ENCODE data around the gene UBE2QL1.

UBE2QL1 gene

DNA sequence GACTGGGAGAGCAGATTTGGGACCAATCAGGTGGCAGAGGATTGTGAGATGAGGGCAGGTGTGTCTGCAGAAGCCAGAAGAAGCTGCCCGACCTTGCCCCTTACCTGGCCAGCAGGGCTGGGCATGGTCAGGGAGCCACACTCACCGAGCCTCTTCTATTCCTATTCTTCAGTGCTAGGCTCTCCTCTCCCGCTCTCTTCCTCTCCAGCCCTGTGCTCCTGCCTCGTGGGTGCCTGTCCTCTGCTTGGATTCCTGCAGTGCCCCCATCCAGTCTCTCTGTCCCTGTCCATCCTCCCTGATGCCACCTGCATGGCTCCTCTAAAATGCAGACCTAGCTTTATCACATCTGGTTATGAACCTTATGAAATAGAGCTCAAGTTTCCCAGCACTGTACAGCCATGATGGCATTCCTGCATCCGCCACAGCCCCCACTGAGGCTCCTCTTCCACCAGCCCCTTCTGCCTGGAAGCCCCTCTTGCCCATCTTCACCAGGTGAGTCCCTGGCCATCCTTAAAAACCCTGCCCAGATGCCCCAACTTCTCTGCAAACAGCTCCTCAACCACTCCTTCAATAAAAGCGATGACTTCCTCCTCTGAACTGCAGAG lies 8.2 kb downstream of the UBE2QL1 start:
- no peak for DNase-seq

DNA sequence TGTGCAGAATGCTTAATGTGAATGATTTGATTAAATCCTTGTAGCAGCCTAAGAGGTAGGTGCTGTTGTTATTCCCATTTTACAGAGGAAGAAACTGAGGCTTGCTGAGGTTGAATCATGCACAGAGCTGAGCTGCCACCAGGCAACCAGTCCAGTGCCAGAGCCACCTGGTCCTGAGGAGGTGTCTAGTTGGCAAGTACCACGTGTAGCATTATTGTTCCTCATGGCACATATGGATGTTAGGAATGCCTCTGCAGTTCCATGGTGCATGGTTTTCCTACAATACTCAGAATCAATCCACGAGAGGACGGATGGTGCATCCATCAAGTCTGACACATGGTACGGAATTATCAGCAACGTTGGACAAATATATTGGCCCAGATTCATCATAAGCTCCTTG lies 8.9 kb downstream of the UBE2QL1 start:
- no peak for DNase-seq

DNA sequence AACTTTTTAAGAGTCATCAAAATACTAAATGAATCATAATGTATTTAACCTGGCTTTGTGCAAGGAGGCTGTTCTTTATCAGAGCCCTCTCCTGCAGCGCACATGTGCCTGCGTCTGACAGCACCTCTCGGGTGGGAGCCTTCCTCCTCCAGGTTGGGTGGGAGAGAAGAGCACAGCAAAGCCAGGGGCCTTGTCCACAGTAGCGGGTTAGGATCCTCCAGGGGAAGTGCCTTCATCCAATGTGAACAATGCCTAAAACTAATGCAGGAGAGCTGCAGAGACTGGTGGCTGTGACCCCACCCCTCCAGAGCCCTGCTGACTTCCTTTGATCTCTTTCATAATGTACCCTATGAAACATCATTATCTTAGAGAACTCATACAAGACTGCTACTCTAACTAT lies 10.2 kb downstream of the UBE2QL1 start:
- DNase-seq, result no peak

DNA sequence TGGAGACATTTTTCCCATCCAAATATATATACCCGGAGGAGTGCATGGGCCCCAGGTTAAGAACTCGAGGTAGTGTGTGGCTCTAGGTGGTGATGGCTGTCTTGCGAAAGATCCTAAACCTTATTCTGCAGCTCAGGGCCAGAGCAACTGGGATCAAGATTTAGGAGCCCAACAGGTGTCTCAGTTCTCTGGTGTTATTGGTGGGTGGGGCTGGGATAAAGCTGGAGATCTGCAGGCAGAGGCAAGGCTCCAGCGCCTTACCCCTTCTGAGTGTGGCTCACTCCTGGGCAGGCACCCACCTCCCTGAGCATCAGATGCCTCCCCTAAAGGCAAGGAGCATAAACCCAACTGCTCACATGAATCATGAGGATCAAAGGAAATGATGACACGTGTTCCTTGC lies 11.2 kb downstream of the UBE2QL1 start:
- no peak for DNase-seq

DNA sequence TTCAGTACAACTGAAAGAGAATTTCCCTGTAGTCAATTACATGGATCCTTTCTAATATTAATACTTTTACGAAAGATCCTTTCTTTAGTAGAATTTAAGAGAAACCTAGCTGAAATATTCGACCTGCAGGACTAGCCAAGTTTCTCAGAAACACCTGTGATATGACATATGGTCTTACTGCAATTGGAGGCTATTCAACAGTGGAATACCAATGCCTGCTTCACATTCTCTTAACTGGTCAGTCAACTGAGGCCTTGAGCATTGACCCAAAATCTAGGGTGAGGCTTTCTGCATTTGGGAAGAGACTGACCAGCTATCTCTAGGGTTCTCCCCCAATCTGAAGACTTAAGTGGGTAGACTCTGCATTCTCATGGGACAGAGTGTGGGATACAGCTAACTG lies 12.3 kb downstream of the UBE2QL1 start:
- no peak for DNase-seq

DNA sequence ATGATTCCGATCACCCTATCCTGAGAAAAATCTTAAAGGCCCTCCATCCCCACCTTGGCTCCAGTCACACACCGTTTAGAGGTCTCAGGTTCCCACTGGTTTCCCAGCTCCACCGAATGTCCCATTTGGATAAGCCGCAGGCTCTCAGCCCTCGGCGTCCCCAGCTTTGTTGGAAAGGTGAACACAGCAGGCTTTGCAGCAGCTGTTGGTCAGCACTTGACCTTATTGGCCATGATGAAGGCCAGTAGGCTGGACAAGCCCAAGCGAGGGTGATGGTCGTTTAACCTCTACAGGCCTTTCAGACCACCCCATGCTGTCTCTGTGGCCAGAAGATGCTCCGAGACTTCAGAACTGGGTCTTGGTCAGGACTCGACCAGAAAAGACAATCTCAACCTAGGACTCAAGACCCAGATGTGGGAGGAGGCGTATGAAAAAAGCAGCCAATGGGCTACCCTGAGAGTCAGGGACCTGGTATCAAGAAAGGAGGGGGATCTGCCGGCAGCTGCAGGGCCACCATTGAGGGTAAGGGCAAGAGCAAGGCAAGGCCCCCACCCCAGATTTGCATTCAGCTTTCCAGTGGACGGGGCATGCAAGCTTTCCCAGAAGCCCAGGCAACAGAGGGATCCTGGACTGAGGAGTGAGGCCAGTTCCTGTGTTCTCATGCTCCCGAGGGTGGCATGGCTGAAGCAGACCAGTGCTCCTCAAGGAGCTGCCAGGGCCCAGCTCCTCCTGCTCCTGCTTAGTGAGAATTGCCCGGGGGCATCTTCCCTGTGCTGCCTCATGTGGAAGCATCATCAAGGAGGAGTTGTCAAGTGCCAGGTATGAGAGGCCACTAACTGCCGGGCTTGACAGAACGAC lies 13.4 kb downstream of the UBE2QL1 start:
- no peak for DNase-seq

DNA sequence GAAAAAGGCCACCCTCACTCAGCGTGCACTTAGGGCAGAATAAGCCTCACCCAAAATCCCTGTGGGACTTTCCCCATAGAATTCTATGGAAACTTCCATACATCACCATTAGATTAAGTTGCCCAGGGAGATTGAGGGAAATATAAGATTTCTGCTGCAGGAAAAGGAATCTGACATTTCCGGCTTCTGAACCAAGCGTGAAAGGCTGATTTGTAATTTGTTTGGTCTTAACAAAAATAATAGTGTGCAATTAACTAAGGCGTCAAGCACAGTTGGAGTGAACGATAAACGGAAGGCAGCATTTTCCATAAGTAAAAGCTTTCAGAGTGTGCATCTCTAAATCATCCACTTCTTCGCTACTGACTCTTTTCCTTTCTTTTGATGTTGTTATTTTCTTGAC lies 14.0 kb downstream of the UBE2QL1 start:
- no peak for DNase-seq

DNA sequence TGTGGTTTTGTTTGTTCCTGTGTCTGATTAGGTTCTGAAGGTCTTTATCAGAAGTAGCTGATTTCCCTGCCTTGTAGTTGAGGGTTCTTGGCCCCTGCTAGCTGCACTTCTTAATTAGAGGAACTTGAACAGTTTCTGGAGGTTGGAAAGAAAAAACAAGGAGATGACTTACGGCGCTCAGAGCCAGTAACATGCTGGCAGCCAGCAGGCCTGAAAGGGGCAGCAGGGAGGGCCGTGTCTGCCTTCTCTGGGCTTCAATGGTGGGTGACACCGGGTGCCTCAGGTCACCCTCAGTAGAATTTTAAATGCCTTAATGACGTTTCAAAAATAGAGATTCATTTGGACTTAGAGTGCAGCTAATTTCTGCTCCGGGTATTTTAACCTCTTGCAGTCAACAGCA lies 15.8 kb downstream of the UBE2QL1 start:
- DNase-seq, result no peak

DNA sequence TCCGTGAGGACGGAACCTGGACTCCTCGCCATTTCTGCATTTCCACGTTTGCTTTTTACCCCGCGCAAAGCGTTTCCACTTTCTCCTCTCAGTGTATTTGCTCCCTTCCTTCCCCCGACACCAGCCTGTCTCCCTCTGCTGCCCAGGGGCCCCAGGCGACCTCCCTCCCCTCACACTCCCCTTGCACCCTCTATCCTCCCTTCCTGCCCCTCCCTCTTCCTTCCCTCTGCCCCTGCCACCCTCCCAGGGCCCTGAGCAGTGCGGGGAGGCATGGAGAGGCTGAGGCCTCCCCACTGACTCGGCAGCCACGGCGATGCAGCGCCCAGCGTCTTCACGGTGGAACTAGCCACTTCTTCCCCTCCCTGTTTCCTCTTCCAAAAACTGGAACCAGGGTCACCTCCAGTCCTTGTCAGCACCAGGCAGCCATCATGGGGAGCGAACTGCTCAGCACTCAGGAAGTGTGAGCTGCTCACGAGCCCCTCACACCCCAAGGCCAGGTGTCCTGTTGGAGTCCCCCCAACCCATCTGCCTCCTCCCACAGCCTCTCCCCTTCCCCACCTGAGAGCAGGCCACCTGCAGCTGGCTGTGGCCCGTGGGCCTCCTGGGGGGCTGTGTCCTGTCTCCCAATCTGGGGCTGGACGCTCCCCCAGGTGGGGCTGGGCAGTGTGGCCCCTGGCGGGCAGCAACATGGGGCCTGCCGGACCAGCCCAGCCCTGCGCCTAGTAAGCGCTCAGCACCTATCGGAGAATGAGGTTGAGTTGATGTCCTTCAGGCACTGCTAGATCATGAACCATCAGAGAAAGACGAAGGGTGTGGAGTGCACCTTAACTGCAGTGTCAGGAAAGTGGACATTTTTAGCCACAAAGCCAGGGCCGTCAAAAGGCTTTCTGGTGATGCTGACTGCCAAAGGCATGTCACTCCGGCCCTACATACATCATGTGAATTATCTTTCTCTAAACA lies 17.5 kb downstream of the UBE2QL1 start:
- DNase-seq, result no peak

DNA sequence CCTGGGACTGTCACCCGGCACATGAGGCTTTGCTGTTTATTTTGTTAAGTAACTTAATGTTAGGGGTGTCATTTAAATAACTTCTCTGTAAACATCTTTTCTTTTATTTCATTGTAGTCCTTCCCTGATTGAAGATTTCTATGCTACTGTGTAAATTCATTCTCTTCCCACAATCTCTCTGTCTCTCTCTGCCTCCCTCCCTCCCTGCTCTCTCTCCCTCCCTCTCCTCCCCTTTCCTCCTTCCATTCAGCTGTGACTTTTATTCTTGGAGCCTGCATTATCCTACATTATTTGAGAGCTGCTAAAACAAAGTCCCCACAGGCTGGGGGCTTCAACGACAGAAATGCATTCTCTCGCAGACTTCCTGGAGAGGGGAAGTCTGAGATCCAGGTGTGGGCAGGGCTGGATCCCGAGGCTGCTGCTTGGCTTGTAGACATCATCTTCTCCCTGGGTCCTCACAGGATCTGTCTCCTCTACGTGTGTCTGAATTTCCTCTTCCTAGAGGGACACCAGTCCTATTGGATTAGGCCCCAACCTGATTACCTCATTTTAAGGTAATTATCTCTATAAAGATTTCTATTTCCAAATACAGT lies 18.4 kb downstream of the UBE2QL1 start:
- DNase-seq, result peak; percentile 28

DNA sequence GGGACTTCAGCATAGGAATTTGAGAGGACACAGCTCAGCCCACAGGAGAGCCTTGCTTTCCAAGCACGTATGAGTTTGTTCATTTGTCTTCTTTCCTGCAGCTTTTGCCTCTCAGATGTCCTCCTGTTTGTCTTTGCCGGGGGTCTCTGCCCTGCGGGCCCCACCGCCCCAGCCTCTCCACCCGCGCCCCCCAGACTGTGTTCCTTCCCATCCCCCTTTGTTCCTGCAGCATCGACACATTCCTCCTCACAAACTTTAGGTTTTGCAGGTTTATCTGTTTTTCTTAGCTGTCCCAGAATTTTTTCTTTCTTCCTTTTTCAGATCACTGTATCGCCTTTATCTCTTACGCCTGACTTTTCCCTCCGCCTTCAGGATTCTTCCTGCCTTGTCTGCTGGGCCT lies 18.9 kb downstream of the UBE2QL1 start:
- no peak for DNase-seq

DNA sequence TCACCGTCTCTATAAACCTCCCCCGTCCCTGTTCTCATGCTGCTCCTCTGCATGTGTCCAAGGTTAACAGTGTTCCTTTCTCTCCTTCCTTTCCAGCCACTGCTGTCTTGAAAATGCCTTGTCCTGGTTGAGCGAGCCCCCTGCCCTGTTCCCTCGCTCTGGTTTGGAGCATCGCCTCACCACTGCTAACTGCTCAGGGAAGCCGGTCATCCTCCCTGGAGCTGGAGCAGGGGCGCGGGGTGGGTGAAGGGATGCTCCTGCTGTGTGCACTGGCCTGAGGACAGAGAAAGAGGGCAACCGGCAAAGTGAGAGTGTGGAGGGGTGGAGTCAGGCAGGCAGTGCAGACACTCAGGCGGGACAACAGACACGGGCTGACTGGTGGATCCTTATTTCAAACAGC lies 19.4 kb downstream of the UBE2QL1 start:
- no peak for DNase-seq

DNA sequence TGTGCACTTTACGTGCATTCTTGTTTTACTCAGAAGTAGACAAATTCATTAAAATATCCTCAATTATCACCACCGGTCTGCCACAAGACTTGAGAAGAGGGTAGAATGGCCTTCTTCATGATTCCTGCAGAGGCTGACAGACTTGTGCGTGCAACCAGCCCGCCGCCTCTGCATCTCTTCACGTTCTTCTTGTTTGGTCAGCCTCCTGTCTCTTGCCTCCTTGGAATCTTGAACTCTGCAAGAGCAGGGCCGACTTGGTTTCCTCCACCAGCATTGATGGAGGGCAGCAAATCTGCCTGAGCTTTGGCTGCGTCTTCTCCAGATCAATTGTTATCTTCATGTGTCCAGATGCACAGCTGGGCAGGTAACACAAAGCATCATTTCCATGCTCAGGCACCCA lies 20.2 kb downstream of the UBE2QL1 start:
- DNase-seq, result no peak

DNA sequence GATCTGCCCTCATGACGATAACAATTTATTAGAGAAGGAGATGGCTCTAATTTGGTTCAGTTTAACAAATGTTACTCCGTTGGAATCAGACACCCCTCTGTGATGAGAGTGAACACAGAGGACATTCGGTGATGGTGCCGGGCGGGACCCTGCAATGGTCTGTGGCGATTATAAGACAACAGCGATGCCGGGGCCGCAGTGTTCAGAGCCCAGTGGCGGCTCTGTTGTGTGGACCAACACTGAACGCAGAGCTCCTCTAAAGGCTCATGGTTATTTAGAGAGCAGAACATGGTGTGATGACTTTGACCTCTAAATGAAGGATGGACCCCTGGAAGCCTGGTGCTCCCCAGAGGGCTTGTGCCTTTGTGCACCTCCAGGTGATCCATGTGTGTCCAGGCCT lies 21.2 kb downstream of the UBE2QL1 start:
- no peak for DNase-seq

DNA sequence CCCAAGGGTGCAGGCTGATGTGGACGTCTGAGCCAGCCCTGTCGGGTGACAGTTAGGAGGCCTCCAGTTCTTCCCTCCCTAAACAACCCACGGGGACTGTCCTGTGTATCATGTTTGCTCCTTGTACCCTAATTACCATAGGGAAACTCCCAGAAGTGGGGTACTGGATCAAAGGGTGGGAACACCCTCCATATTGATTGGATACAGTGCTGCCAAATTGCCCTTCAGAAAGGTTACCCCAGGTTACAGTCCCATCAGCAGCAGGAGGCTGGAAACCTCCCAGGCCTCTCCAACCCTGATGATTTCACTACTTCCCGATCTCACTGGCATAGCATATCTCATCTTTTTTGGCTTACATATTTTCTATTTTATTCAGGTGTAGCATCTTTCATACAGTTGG lies 22.0 kb downstream of the UBE2QL1 start:
- no peak for DNase-seq

DNA sequence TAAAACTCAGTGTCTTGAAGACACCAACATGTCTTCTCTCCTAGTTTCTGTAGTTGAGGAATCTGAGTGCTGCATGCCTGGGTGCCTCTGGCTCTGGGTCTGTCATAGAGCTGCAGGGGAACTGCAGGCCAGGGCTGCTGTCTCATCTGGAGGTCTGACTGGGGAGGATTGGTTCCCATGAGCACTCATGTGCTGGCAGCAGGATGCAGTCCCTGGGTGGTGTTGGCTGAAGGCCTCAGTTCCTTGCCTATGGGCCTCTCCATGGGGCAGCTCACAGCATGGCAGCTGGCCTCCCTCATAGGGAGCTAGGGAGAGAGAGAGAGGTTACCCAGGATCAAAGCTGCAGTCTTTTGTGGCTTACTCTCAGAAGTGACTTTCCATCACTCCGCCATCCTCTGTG lies 22.6 kb downstream of the UBE2QL1 start:
- DNase-seq, result no peak

DNA sequence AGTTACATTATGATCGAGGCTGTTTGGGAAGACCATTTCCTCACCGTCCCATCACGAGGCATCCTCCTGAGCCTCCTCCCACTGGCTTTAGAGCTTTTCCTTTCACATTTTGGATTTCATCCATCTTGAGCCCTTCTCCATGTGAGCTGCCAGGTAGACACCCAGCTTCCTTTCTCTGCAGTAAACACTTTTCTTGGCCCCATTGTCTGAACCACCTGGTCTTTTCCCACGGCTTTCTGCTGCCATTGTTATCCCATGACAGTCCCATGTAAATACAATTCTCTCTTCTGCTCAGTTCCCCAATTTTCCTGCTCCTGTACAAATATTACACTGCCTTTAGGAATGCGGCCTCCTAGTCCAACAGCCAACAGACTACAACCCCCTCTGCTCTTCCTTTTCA lies 24.1 kb downstream of the UBE2QL1 start:
- DNase-seq, result peak; percentile 26

DNA sequence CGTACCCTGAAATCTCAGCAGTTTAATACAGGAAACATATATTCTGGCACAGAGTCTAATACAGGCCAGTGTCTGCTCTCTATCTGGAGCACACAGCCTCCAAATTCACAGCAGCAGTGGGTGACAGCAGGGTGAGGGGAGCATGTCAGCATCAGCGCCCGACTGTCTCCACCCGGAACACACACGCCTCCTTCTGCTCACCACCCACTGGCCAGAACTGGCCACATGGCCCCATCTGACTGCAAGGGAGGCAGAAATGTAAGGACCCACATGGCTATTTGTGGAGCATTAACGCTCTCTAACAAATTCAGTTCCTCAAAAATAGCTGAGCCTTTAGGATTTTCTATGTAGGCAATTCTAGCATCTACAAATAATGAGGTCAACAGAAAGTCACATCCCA lies 24.6 kb downstream of the UBE2QL1 start:
- DNase-seq, result no peak

DNA sequence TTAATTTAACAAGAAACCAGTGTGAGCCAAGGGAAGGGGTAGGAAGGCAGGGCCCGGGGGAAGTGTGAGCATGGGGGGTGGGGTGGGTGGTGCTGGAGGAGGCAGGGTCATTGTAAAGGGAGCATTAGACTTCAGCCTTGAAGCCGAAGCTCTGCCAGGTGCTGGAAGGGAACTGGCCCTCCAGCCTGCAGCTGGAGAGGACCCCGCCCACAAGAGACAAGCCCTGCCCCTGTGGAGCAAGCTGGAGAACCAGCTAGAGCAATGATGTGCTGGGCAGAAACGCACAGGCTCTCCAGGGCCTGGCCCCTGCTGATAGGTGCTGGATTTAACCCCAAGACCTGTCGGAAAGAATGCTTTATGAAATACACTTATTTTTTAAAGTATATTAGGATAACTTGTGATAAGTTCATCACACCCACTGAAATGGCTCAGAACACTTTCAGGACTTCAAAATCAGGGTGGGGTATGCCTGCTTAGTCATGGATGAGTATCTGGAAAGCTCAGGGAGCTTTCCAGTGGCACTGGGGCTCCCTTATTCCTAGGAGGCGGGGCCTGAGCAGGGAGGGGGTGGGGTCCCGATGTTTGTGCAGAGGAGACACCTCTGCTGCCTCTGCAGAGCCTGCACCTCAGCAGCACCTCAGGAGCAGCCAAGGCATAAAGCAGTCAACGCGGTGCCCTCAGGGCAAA lies 27.1 kb downstream of the UBE2QL1 start:
- DNase-seq, result peak; percentile 66

DNA sequence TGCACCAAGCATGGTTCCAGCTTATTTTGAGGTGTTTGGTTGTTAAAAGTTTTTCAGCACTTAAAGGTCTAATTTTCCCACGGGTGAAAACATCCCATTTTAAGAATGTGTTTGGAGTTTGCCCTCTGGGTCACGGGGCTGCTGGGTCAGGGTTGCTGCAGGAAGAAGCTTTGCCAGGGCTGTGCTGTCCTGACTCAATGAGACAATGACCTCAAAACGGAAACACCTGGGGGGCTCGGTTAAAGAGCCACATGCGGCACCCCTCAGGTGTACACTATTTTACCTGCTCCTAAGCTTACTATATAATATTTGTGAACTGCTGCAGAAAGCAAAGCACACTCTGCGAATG lies 27.6 kb downstream of the UBE2QL1 start:
- DNase-seq, result no peak

DNA sequence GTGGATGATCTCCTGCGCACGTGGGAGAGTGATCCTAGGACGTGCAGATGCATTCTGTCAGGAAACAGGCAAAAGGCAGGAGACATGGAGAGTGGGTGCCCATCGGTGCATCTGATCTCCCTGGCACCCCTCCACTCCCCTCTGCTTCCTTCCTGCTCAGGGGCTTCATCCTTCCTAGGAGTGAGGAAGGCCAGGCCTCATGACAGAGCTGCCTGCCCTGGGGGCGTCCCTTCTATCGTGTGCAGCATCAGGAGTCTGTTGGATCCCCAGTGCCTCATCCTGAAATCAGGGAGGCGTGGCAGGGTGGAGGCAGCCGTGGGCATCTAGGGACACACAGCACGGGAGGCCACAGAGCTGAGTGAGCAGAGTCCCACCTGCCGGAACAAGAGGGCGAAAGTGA lies 30.1 kb downstream of the UBE2QL1 start:
- no peak for DNase-seq

DNA sequence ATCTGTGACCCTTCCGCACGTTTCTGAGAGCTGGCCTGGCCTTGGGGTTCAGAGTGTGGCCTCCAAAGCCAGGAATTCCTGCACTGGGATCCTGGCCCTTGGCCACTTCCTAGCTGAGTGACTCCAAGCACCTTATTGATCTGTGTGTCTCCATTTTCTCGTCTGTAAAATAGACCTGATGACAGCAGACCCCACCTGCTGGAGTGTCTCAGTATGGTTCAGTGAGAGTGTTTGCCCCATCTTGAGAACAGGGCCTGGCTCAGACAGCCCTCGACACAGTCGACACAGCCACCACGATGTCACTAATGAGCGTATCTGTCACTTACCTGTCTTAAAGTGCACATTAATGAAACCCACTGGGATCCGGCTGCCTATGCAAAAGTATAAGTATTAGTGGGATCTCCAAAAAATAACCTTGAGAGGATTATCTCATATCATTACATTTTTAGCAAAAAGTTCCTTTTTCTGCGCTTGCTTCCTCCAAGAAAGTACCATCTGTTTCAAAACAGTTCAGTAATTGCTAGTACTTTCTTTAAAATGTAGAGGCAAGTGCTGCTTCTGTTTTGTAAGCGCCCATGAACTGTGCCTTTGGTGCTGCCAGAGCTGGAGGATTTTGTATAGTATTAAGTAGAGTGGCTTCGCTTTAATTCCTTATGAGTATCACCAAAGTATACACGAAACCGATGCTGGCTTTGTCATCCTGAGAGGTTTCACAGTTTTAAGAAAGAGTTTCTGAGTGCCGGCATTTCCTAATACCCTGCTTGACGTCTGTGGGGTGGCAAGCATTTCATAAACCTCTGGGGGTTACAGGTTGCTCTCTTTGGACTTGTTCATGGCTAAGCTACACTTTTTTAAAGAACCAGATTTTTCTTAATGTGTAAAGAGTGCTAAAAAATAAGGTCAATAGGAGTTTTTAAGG lies 31.7 kb downstream of the UBE2QL1 start:
- no peak for DNase-seq

Measured in DMS153 (cell line).